Activated CD4-positive, CD25-positive, alpha-beta regulatory T cell treated with anti-CD3 and anti-CD28 coated beads, Interleukin-2, amount 50 U/mL, for 72 hours (primary cell): ENCODE results near the gene MPIG6B.

Experiments
- DNase-seq: peaks from one replicate; pipeline ENCODE4 v3.0.0; 2021

Gene MPIG6B

GRCh38 chr6:31723245-31723979 is at the start of gene MPIG6B:
Gene MPIG6B (plus strand): TSS chr6:31723373. CDS start chr6:31723384, 11 bp downstream.
- DNase-seq = no peak

GRCh38 chr6:31676322-31676903 is 46.8 kb upstream of the MPIG6B start:
- no peak for DNase-seq

- DNase-seq = no peak
Observed at GRCh38 chr6:31676904-31677303, 46.3 kb upstream of the MPIG6B start.

GRCh38 chr6:31677955-31678354 is 45.2 kb upstream of the MPIG6B start:
- no peak for DNase-seq

- peak; percentile 66 for DNase-seq
Observed at GRCh38 chr6:31680226-31681134, 42.7 kb upstream of the MPIG6B start, which contains the start of gene LY6G5C. Gene LY6G5C (minus strand): TSS chr6:31681067. CDS start chr6:31680373, 694 bp downstream.

- peak; percentile 51 for DNase-seq
Observed at GRCh38 chr6:31681135-31681671, 42.0 kb upstream of the MPIG6B start.

GRCh38 chr6:31683591-31683990 is 39.6 kb upstream of the MPIG6B start:
- DNase-seq = no peak

GRCh38 chr6:31686483-31686882 is 36.7 kb upstream of the MPIG6B start:
- DNase-seq = no peak

- DNase-seq = no peak
Observed at GRCh38 chr6:31687321-31687720, 35.9 kb upstream of the MPIG6B start.

GRCh38 chr6:31687860-31688693 is 35.1 kb upstream of the MPIG6B start:
- no peak for DNase-seq

- no peak for DNase-seq
Observed at GRCh38 chr6:31689249-31690110, 33.7 kb upstream of the MPIG6B start.

GRCh38 chr6:31690231-31691077 is 32.7 kb upstream of the MPIG6B start:
- no peak for DNase-seq

- DNase-seq = no peak
Observed at GRCh38 chr6:31691078-31691463, 32.1 kb upstream of the MPIG6B start.

GRCh38 chr6:31691564-31692108 is 31.5 kb upstream of the MPIG6B start:
- no peak for DNase-seq

- no peak for DNase-seq
Observed at GRCh38 chr6:31692353-31692752, 30.8 kb upstream of the MPIG6B start.

GRCh38 chr6:31692886-31693285 is 30.3 kb upstream of the MPIG6B start:
- DNase-seq = no peak

- no peak for DNase-seq
Observed at GRCh38 chr6:31693535-31693934, 29.6 kb upstream of the MPIG6B start.

GRCh38 chr6:31697555-31697954 is 25.6 kb upstream of the MPIG6B start:
- no peak for DNase-seq

GRCh38 chr6:31700740-31701401 is 22.3 kb upstream of the MPIG6B start:
- no peak for DNase-seq
